RKO (cell line): ENCODE measurements around the gene METTL5.
"Not testable (repeated sequence)": the region's sequence is repeated elsewhere in the genome, so short reads cannot be mapped to it uniquely, and the experiment has no call there.

ENCODE experiments used
- DNase-seq: peaks from one replicate; pipeline ENCODE4 v3.0.0-alpha.2; 2016; ENCODE audit warnings: low spot score

The METTL5 gene

GRCh38 chr2:169824373-169825333 is at the start of gene METTL5:
METTL5 (minus strand) TSS chr2:169824905; CDS start chr2:169824597, 308 bp downstream.
- peak; percentile 88 for DNase-seq

DNA sequence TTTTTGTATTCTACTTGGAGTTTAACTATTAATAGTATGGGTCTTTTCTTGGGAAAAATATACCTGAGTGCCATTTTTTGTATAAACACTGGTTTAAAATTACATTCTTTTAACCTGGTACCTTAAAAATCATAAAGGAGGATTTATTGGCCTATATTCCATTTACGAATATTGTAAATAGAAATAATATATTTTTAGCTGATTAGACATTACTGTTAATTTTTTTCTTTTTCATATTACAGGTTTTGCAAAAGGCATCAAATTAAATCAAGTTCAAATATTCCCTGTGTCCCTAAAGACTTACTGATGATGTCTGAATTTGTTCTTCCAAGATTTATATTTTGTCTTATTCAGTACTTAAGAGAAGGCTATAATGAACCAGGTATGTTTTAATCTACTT is 47.3 kb upstream of the METTL5 start:
- no peak for DNase-seq

DNA sequence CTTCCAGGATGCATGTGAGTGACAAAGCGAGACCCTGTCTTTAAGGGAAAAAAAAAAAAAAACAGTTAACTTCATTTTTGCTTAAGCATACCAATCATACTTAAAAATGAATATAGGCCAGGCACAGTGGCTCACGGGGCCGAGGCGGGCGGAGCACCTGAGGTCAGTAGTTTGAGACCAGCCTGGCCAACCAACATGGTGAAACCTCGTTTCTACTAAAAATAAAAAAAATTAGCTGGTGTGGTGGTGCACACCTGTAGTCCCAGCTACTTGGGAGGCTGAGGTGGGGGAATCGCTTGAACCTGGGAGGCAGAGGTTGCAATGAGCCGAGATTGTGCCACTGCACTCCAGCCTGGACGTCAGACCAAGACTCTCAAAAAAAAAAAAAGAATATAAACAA is 46.7 kb upstream of the METTL5 start:
- DNase-seq = not testable (repeated sequence)

DNA sequence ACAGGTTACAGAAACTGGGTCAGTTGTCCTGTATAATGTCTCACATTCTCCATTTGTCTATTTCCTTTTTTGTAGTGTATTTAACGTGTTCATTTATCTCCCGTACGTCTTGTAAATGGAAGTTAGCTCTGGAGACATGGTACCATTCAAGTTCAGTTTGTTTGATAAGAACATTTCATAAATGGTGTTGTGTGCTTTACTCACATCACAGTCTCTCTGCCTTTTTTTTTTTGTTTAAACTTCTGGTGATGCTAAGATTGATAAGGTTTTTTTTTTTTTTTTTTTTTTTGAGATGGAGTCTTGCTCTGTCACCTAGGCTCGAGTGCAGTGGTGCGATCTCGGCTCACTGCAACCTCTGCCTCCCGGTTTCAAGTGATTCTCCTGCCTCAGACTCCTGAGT is 44.2 kb upstream of the METTL5 start:
- no peak for DNase-seq

DNA sequence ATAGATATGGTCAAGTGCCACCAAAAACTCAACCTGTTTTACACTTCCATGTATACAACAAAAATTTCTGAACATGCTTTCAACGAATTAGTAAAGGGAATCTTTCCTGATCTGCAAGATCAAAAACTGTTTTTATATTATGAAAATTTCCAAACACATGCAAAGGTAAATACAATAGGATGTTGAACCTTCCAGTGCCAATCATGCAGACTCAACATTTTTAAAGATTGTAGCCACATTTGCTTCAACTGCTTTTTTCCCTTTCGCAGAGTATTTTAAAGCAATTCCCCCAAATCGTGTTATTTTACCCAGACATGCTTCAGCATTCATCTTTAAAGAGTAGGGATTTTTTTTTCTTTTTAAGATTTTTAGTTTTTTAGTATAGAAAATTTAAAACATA is 42.9 kb upstream of the METTL5 start:
- no peak for DNase-seq

- DNase-seq = not testable (repeated sequence)
These were observed 41.5 kb upstream of the METTL5 start for GRCh38 chr2:169866230-169866629.

DNA sequence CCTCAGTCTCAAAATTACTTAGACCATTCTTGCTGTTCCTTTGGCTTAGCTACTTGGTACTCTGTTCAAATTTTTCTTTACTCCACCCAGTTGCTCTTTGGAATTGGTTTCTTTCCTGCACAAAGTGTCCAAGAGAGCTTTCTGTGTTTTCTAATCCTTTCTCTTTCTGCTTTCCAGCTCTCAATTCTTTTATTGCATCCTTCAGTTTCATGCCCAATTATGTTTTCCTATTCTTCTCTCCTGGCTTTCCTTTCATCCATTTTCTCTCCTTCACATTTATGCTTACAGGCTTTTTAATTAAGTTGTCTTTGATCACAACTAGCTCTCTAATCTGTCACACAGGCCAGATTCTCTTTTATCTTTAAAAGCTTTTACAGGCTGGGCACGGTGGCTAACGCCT is 40.8 kb upstream of the METTL5 start:
- DNase-seq = no peak

DNA sequence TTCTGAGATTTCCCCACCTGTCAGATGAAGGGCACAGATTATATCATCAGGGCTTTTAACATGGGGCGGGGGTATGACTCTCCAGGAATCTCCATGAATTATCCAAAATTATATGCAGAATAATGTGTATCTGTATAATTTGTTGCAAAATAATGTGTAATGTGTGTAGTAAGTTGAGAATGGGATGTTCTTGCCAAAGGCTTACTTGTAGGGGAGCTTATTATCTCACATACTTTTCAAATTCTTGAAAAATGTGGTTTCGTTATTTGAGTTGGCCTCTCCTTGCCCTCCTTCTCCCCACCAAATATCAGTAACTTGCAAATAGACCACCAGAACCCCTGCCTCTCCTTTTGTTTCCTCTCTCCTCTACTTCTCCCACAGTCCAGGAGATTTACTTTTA is 38.1 kb upstream of the METTL5 start:
- no peak for DNase-seq

DNA sequence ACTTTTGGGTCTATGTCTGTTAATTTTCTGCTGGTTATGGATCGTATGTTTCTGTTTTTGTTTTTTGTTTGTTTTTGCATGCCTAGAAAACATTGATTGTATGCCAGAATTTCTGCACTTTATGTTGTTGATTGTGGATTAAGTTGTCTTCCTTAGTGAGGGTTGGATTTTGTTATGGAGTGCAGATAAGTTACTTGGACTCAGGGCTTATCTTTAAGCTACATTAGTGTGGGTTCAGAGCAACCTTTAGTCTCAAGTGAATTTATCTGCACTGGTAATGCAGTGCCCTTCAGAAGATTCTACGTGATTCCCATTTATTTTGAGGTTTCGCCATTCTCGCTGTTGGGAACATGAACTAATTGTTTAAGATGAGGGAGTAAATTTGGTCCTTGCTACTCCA is 35.4 kb upstream of the METTL5 start:
- no peak for DNase-seq

GRCh38 chr2:169859423-169859822 is 34.7 kb upstream of the METTL5 start:
- DNase-seq = no peak

- DNase-seq = not testable (repeated sequence)
These were observed 30.9 kb upstream of the METTL5 start for GRCh38 chr2:169855281-169856258.

DNA sequence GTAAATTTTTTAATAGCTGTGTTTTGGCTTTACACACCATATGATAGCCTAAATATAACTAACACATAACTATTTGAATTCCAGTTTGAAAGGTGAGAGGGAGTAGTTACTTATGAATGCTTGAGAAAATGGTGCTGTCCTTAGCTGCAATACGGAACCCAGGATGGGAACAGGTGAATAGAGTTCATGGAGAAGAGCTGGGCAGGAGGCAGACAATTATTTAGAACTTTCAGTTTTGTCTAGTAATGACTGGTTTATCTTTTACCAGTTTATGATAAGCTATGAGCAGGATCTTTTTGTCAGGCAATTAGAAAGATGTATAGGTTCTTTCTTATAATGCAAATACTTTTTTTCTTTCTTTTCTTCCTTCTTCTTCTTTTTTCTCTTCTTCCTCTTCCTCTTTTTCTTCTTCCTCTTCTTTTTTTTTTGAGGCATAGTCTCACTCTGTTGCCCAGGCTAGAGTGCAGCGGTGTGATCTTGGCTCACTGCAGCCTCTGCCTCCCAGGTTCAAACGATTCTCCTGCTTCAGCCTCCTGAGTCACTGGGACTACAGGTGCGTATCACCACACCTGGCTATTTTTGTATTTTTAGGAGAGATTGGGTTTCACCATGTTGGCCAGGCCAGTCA is 28.4 kb upstream of the METTL5 start:
- DNase-seq = no peak

GRCh38 chr2:169849710-169850109 is 25.0 kb upstream of the METTL5 start:
- DNase-seq = no peak

- not testable (repeated sequence) for DNase-seq
These were observed 24.4 kb upstream of the METTL5 start for GRCh38 chr2:169848959-169849693.

- no peak for DNase-seq
These were observed 20.3 kb upstream of the METTL5 start for GRCh38 chr2:169845016-169845415.

DNA sequence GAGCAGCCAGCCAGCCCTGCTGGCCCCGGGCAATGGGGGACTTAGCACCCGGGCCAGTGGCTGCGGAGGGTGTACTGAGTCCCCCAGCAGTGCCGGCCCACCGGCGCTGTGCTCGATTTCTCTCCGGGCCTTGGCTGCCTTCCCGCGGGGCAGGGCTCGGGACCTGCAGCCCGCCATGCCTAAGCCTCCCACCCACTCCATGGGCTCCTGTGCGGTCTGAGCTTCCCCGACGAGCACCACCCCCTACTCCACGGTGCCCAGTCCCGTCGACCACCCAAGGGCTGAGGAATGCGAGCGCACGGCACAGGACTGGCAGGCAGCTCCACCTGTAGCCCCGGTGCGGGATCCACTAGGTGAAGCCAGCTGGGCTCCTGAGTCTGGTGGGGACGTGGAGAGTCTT is 16.9 kb upstream of the METTL5 start:
- not testable (repeated sequence) for DNase-seq

GRCh38 chr2:169840747-169841142 is 16.0 kb upstream of the METTL5 start:
- no peak for DNase-seq

DNA sequence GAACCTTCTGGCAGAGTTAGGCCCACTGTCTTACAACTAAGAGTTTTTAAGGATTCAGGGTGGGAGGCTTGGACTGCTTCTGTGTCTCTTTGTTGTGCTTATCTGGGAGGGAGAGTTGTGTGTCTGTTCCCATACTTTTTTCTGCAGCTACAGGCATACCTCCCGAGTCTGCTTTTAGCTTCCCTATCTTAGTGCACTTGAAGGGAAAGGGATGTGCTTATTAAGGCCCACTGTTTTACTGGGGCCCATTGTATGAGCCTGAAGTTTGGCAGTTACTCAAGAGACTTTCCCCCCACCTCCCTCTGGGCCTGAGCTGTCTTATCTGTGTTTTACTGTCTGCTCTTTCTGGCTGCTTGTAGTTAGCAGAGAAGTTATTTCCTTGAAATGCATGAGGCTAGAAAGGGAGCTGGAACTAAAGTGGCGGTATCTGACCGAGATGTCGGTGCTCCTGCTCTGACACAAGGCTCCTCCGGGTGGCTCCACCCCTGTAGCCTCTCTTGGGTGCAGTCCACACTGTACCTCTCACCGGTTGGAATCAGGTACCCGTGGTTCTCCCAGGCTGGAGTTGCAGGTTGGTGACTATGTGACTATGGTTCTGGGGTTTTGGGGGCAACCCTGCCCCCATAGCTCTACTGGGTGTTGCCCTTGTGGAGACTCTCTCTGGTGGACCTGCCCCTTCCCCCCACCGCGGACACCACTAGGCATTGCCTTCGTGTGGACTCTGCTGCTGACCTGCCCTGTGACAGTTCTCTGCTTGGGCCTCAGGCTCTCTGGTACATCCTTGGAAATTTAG is 15.4 kb upstream of the METTL5 start:
- no peak for DNase-seq

GRCh38 chr2:169838743-169839489 is 14.2 kb upstream of the METTL5 start:
- DNase-seq = no peak

- no peak for DNase-seq
These were observed 9.7 kb upstream of the METTL5 start for GRCh38 chr2:169834401-169834800.
